Activated CD4-positive, alpha-beta memory T cell treated with anti-CD3 and anti-CD28 coated beads for 36 hours (primary cell): ENCODE data around the gene RERE. TPM values are rescaled to one million over a fixed set of nuclear protein-coding genes. Genes with fewer than 3 reads are reported as not detected.
"Not testable (repeated sequence)": the region's sequence is repeated elsewhere in the genome, so short reads cannot be mapped to it uniquely, and the experiment has no call there.

Experiments used
- CTCF ChIA-PET: fragments of 350-600 bp; sonication (Branson Sonifier 250); formaldehyde crosslinking; loops from one replicate; lab custom pipeline; 2021; ENCODE audit warnings: antibody characterized with exemption, inconsistent platforms; lab: Charles Lee
- POLR2A ChIA-PET: fragments of 350-600 bp; sonication (Branson Sonifier 250); formaldehyde crosslinking; loops from one replicate; lab custom pipeline; 2021; ENCODE audit warnings: antibody characterized with exemption; lab: Charles Lee
- DNase-seq: peaks from one replicate; pipeline ENCODE4 v3.0.0-alpha.2; 2020
- H3K27ac Mint-ChIP-seq: one replicate; pipeline ENCODE4 v1.8.0; 2021; ENCODE audit warnings: mixed read lengths
- H3K27me3 Mint-ChIP-seq: one replicate; pipeline ENCODE4 v1.8.0; 2021; ENCODE audit warnings: mixed read lengths
- H3K36me3 Mint-ChIP-seq: one replicate; pipeline ENCODE4 v1.8.0; 2021; ENCODE audit warnings: mixed read lengths
- H3K4me1 Mint-ChIP-seq: one replicate; pipeline ENCODE4 v1.8.0; 2021; ENCODE audit warnings: low read depth, mixed read lengths
- H3K4me3 Mint-ChIP-seq: one replicate; pipeline ENCODE4 v1.8.0; 2021; ENCODE audit warnings: mild to moderate bottlenecking, mixed read lengths
- H3K9me3 Mint-ChIP-seq: one replicate; pipeline ENCODE4 v1.8.0; 2021; ENCODE audit warnings: mixed read lengths
- intact Hi-C: fragments of 100-400 bp; cut with micrococcal nuclease; formaldehyde crosslinking; loops from one replicate; pipeline ENCODE4 v1.15.1; 2023
- total RNA-seq, 2 experiments: library from RNA; stranded (reverse); gene quantifications; one replicate each; pipeline ENCODE4 v1.2.3, GENCODE V29; 2021

RERE gene
- total RNA-seq, 2 experiments from 2014 or later, result 45.0 to 50.5 TPM

DNA sequence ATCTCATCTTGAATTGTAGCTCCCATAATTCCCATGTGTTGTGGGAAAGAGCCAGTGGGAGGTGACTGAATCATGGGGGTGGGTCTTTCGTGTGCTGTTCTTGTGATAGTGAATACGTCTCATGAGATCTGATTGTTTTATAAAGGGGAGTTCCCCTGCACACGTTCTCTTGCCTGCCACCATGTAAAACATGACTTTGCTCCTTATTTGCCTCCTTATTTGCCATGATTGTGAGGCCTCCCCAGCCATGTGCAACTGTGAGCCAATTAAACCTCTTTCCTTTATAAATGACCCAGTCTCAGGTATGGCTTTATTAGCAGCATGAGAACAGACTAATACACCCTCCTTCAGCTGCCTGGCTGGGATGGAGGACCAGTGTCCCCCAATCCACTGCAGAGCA is 224.1 kb downstream of the RERE start:
- H3K4me3 Mint-ChIP-seq, H3K9me3 Mint-ChIP-seq, DNase-seq, H3K27ac Mint-ChIP-seq, H3K36me3 Mint-ChIP-seq, POLR2A ChIA-PET, intact Hi-C loops, CTCF ChIA-PET, H3K27me3 Mint-ChIP-seq: not testable (repeated sequence)
- peaks cover 28% of the 10 kb centered on the region for H3K4me1 Mint-ChIP-seq

DNA sequence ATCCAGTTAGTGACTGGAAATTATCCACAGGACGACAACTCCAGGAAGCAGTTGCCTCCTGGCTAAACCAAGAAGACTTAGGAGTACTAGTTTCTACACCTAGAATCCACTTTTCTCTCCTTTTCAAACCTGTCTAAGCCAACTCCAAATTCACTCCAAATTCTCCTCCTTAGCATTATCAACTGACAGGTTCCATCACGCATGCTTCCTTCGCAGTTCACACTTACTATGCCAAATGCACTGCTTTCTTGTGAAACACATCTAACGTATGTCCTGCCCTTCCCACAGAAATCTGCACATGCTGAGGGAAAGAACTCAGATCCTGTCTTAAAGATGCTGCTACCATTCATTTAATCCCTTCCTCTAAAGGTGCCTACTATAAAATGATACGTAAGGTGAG is 225.9 kb downstream of the RERE start:
- intact Hi-C loops, result no loop called here
- H3K4me1 Mint-ChIP-seq, result peaks cover 34% of the 10 kb centered on the region

GRCh38 chr1:8590721-8591351 is 226.6 kb downstream of the RERE start:
- Mint-ChIP-seq H3K9me3 (no peaks in the 10 kb centered on the region), H3K4me1 (peaks cover 28% of the 10 kb centered on the region), H3K36me3 (peaks cover 2% of the 10 kb centered on the region), H3K4me3 (no peak overlapping the region), H3K27ac (no peak overlapping the region), H3K27me3 (no peaks in the 10 kb centered on the region)
- ChIA-PET POLR2A (no interaction called here), CTCF (interaction anchor here (0.8 to 1.1 kb wide), 2 partner anchors 23 to 105 kb away, joined by 3 read pairs; no protein-coding TSS in a partner anchor)
- no peak for DNase-seq
- intact Hi-C loops, result no loop called here

More for the DNA sequence above, 225.9 kb downstream of the RERE start:
- Mint-ChIP-seq H3K27ac (no peak overlapping the region), H3K36me3 (peaks cover 2% of the 10 kb centered on the region), H3K27me3 (no peaks in the 10 kb centered on the region), H3K9me3 (no peaks in the 10 kb centered on the region), H3K4me3 (no peak overlapping the region)
- ChIA-PET CTCF (no interaction called here), POLR2A (no interaction called here)
- DNase-seq, result no peak

DNA sequence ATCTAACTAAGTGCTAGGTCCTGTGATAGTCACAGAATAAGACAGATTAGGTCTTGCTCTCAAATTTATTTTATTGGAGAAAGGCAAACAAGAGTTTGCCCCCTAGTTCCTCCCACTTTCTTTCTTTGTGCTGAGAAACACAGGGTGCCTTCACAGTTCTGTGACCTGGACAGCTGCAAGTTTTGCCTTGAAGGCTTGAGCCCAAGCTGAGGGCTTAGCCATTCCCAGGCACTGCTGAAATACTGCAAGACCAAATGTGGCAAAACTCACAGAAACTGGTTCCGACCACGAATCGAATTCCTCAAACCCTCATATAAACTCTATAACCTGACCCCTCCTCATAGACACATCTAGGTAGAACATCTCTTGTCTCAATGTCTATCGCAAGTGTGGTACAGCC is 227.9 kb downstream of the RERE start:
- Mint-ChIP-seq H3K9me3 (no peaks in the 10 kb centered on the region), H3K36me3 (peaks cover 2% of the 10 kb centered on the region), H3K27ac (no peak overlapping the region), H3K4me3 (no peak overlapping the region), H3K4me1 (peaks cover 25% of the 10 kb centered on the region), H3K27me3 (no peaks in the 10 kb centered on the region)
- intact Hi-C loops, result no loop called here
- CTCF ChIA-PET, result interaction anchor here (1.1 kb wide), 1 partner anchor 259 kb away, joined by 3 read pairs; no protein-coding TSS in a partner anchor
- POLR2A ChIA-PET, result no interaction called here
- no peak for DNase-seq

DNA sequence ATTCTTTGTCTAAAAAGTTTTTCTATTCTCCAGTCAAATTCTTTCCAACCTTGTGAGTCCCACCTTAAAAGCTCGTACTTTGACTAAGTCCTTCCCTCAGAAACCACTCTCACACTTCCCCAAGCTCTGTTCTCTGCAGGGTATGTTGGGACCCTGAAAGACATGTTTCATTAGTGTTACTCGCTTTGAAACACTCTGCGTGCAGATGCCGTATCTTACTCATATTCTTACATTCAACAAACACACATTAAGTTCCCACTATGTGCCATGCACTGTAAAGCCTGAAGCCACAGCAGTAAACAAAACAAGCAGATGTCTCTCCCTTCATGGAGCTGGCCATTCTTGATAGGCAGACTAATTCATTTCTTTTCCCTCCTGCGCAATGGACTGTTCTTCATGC is 229.7 kb downstream of the RERE start:
- DNase-seq, result no peak
- peaks cover 2% of the 10 kb centered on the region for H3K36me3 Mint-ChIP-seq
- H3K27ac Mint-ChIP-seq, result no peak overlapping the region
- intact Hi-C loops, result no loop called here
- ChIA-PET POLR2A (interaction anchor here (0.9 kb wide), 1 partner anchor 15 kb away, joined by 5 read pairs; no protein-coding TSS in a partner anchor), CTCF (interaction anchor here (1.3 kb wide), 1 partner anchor 139 kb away, joined by 5 read pairs; no protein-coding TSS in a partner anchor)
- no peaks in the 10 kb centered on the region for H3K9me3 Mint-ChIP-seq
- H3K4me1 Mint-ChIP-seq, result peaks cover 25% of the 10 kb centered on the region
- no peaks in the 10 kb centered on the region for H3K27me3 Mint-ChIP-seq
- H3K4me3 Mint-ChIP-seq, result no peak overlapping the region

- H3K9me3 Mint-ChIP-seq, result no peaks in the 10 kb centered on the region
- no peak overlapping the region for H3K4me3 Mint-ChIP-seq
- H3K36me3 Mint-ChIP-seq, result peaks cover 2% of the 10 kb centered on the region
- CTCF ChIA-PET, result interaction anchor here (0.9 to 1.3 kb wide), 4 partner anchors 15 to 140 kb away, joined by 3 to 5 read pairs (median 3); no protein-coding TSS in a partner anchor
- H3K27me3 Mint-ChIP-seq, result no peaks in the 10 kb centered on the region
- DNase-seq, result no peak
- H3K4me1 Mint-ChIP-seq, result peaks cover 23% of the 10 kb centered on the region
- intact Hi-C loops, result no loop called here
- H3K27ac Mint-ChIP-seq, result no peak overlapping the region
- POLR2A ChIA-PET, result no interaction called here
Measured at GRCh38 chr1:8586438-8586837, 231.0 kb downstream of the RERE start.

- Mint-ChIP-seq H3K27ac (no peak overlapping the region), H3K27me3 (no peaks in the 10 kb centered on the region), H3K4me3 (no peak overlapping the region), H3K36me3 (no peaks in the 10 kb centered on the region), H3K4me1 (peaks cover 11% of the 10 kb centered on the region), H3K9me3 (no peaks in the 10 kb centered on the region)
- DNase-seq, result no peak
- CTCF ChIA-PET, result interaction anchor here (1.3 to 2.2 kb wide), 2 partner anchors 88 to 142 kb away, joined by 4 to 6 read pairs; no protein-coding TSS in a partner anchor
- intact Hi-C loops, result no loop called here
- POLR2A ChIA-PET, result no interaction called here
Measured at GRCh38 chr1:8584316-8584715, 233.1 kb downstream of the RERE start.

GRCh38 chr1:8583031-8583430 is 234.4 kb downstream of the RERE start:
- ChIA-PET POLR2A (no interaction called here), CTCF (interaction anchor here (0.9 to 2.2 kb wide), 4 partner anchors 88 to 266 kb away, joined by 3 to 6 read pairs (median 4); no protein-coding TSS in a partner anchor)

GRCh38 chr1:8580566-8580965 is 236.9 kb downstream of the RERE start:
- no peak overlapping the region for H3K4me3 Mint-ChIP-seq
- H3K27ac Mint-ChIP-seq, result no peak overlapping the region
- H3K4me1 Mint-ChIP-seq, result no peaks in the 10 kb centered on the region
- no peak for DNase-seq
- intact Hi-C loops, result no loop called here
- POLR2A ChIA-PET, result no interaction called here
- CTCF ChIA-PET, result interaction anchor here (0.7 to 1.8 kb wide), 4 partner anchors 17 to 268 kb away, joined by 3 to 7 read pairs (median 4); no protein-coding TSS in a partner anchor
- H3K9me3 Mint-ChIP-seq, result no peaks in the 10 kb centered on the region
- no peaks in the 10 kb centered on the region for H3K27me3 Mint-ChIP-seq
- no peaks in the 10 kb centered on the region for H3K36me3 Mint-ChIP-seq

More at GRCh38 chr1:8583031-8583430, 234.4 kb downstream of the RERE start:
- no peak for DNase-seq
- Mint-ChIP-seq H3K4me3 (no peak overlapping the region), H3K36me3 (no peaks in the 10 kb centered on the region), H3K27me3 (no peaks in the 10 kb centered on the region), H3K27ac (no peak overlapping the region), H3K4me1 (peaks cover 9% of the 10 kb centered on the region), H3K9me3 (no peaks in the 10 kb centered on the region)
- intact Hi-C loops, result no loop called here

DNA sequence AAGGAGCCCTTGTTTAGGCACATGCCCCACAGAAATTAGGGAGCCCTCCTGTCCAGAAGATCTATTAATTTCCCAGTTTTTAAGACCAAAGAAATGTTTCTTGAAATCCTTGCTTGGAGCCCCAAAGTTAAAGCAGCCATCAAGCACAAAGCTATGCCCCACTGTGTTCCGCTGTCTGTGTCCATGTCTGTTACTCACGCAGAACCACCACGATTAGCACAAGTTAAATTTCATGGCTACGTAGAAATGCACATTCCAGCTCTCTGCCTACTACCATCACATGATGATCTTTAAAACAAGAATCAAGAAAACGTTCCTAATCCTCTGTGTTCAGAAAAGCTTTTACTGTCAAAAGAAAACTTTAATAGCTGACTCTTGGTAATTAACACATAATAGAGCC is 238.5 kb downstream of the RERE start:
- Mint-ChIP-seq H3K4me3 (no peak overlapping the region), H3K4me1 (no peaks in the 10 kb centered on the region), H3K27ac (no peak overlapping the region), H3K9me3 (no peaks in the 10 kb centered on the region), H3K27me3 (no peaks in the 10 kb centered on the region), H3K36me3 (no peaks in the 10 kb centered on the region)
- ChIA-PET POLR2A (no interaction called here), CTCF (interaction anchor here (1.8 kb wide), 1 partner anchor 270 kb away, joined by 7 read pairs; no protein-coding TSS in a partner anchor)
- intact Hi-C loops, result no loop called here
- DNase-seq, result no peak

DNA sequence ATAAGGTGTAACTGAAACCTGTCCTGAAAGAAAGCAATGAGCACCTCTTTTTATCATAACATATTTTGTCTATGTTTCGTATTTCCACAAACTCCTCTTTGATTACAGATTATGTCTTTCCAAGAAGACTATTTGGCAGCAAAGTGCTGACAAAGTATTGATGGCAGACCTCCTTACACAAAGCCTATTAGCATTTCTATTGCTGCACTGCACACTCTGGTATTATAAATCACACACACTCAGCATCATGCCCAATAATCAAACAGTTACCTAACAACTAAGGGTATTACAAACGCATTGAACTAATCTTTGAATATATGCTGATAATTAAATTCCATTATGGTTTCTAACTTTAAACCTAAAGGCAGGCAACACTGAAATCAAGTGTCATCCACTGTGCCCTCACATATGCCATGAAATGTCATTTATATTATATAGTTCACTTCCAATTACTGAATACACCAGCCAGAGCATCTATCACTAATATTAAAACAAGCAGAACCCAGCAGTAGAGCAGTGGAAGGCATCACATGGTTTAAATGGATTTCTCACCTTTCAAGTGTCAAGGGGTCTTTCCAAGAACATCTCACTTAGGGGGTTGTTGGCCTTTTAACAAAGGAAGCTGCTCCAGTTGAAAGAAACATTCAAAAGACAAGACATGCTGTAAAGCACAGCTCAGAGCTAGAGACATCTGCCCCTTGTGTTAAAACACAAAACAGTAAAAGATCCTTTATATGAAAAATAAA is 239.1 kb downstream of the RERE start:
- POLR2A ChIA-PET, result no interaction called here
- H3K27ac Mint-ChIP-seq, result no peak overlapping the region

DNA sequence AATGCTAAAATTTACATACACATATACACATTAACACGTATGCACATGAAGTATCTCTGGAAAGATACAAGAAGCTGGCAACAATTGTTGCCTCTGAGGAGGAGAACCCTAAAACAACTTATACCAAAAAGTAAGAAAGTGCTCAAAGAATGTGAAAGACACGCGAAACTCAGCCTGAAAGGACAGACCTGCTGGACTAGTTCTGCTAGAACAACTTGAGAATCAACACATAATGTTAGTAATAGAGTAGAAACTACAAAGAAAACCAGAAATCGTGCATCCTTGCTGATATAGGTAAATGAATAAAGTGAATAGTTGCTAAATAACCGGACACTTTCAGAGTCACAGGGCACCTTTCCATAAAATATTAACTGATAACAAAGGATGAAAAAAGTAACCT is 242.5 kb downstream of the RERE start:
- no peaks in the 10 kb centered on the region for H3K36me3 Mint-ChIP-seq
- no peaks in the 10 kb centered on the region for H3K9me3 Mint-ChIP-seq
- no peak overlapping the region for H3K27ac Mint-ChIP-seq
- H3K4me3 Mint-ChIP-seq, result no peak overlapping the region
- ChIA-PET POLR2A (no interaction called here), CTCF (interaction anchor here (1.2 to 2.1 kb wide), 2 partner anchors 13 to 152 kb away, joined by 5 to 7 read pairs; no protein-coding TSS in a partner anchor)
- intact Hi-C loops, result no loop called here
- no peak for DNase-seq
- no peaks in the 10 kb centered on the region for H3K4me1 Mint-ChIP-seq
- H3K27me3 Mint-ChIP-seq, result no peaks in the 10 kb centered on the region

More for the DNA sequence above, 239.1 kb downstream of the RERE start:
- H3K36me3 Mint-ChIP-seq, result no peaks in the 10 kb centered on the region
- no peaks in the 10 kb centered on the region for H3K9me3 Mint-ChIP-seq
- intact Hi-C loops, result no loop called here
- no peaks in the 10 kb centered on the region for H3K27me3 Mint-ChIP-seq
- CTCF ChIA-PET, result interaction anchor here (1.8 kb wide), 1 partner anchor 270 kb away, joined by 7 read pairs; no protein-coding TSS in a partner anchor
- H3K4me3 Mint-ChIP-seq, result no peak overlapping the region
- no peak for DNase-seq
- no peaks in the 10 kb centered on the region for H3K4me1 Mint-ChIP-seq
